ENCODE measurements around the gene VTI1A.
"Not testable (repeated sequence)": the region's sequence is repeated elsewhere in the genome, so short reads cannot be mapped to it uniquely, and the experiment has no call there.

The VTI1A gene

GRCh38 chr10:112589081-112589480 is 142.1 kb downstream of the VTI1A start:
- no peak for DNase-seq

- DNase-seq: not testable (repeated sequence)
These were observed 143.8 kb downstream of the VTI1A start for GRCh38 chr10:112590786-112591185.

GRCh38 chr10:112593023-112593422 is 146.0 kb downstream of the VTI1A start:
- DNase-seq: no peak

GRCh38 chr10:112601214-112602090 is 154.4 kb downstream of the VTI1A start:
- no peak for DNase-seq

- no peak for DNase-seq
These were observed 156.0 kb downstream of the VTI1A start for GRCh38 chr10:112603062-112603461.

GRCh38 chr10:112605063-112605462 is 158.0 kb downstream of the VTI1A start:
- no peak for DNase-seq

- DNase-seq: no peak
These were observed 160.5 kb downstream of the VTI1A start for GRCh38 chr10:112607506-112607905.

GRCh38 chr10:112613620-112614019 is 166.6 kb downstream of the VTI1A start:
- no peak for DNase-seq

- DNase-seq: no peak
These were observed 167.1 kb downstream of the VTI1A start for GRCh38 chr10:112614072-112614471.

GRCh38 chr10:112614586-112614985 is 167.6 kb downstream of the VTI1A start:
- DNase-seq: no peak

GRCh38 chr10:112615269-112615668 is 168.3 kb downstream of the VTI1A start:
- DNase-seq: no peak

GRCh38 chr10:112616647-112617046 is 169.6 kb downstream of the VTI1A start:
- DNase-seq: no peak

- no peak for DNase-seq
These were observed 171.8 kb downstream of the VTI1A start for GRCh38 chr10:112618814-112619213.

- no peak for DNase-seq
These were observed 172.5 kb downstream of the VTI1A start for GRCh38 chr10:112619556-112619955.

- no peak for DNase-seq
These were observed 175.8 kb downstream of the VTI1A start for GRCh38 chr10:112622786-112623185.

GRCh38 chr10:112624546-112625048 is 177.6 kb downstream of the VTI1A start:
- DNase-seq: no peak

- no peak for DNase-seq
These were observed 182.1 kb downstream of the VTI1A start for GRCh38 chr10:112628951-112629609.

- no peak for DNase-seq
These were observed 184.7 kb downstream of the VTI1A start for GRCh38 chr10:112631501-112632400.

- DNase-seq: no peak
These were observed 187.2 kb downstream of the VTI1A start for GRCh38 chr10:112634096-112634830.

- DNase-seq: no peak
These were observed 190.9 kb downstream of the VTI1A start for GRCh38 chr10:112637901-112638300.

- DNase-seq: no peak
These were observed 192.3 kb downstream of the VTI1A start for GRCh38 chr10:112639298-112639697.

GRCh38 chr10:112640638-112641037 is 193.6 kb downstream of the VTI1A start:
- no peak for DNase-seq
